NCI-H524 (cell line): ENCODE measurements around the gene OR51B6.
"Not testable (repeated sequence)": the region's sequence is repeated elsewhere in the genome, so short reads cannot be mapped to it uniquely, and the experiment has no call there.

Experiments
- DNase-seq, 2 experiments: peaks; one replicate each; lab custom pipeline; 2025; lab: John Stamatoyannopoulos, UW

OR51B6 gene

GRCh38 chr11:5351208-5351607 lies at the start of gene OR51B6:
Gene OR51B6 (plus strand): TSS chr11:5351508. CDS start chr11:5351508, 0 bp downstream.
- no peak for DNase-seq

- no peak for DNase-seq
These were observed 49.5 kb upstream of the OR51B6 start, which contains the start of gene OR51B4 for GRCh38 chr11:5301846-5302245. Gene OR51B4 (minus strand): TSS chr11:5301946. CDS start chr11:5301946, 0 bp downstream.

GRCh38 chr11:5303626-5304025 lies 47.7 kb upstream of the OR51B6 start:
- DNase-seq, result no peak

- no peak for DNase-seq
These were observed 47.3 kb upstream of the OR51B6 start for GRCh38 chr11:5304046-5304445.

GRCh38 chr11:5307256-5308019 lies 43.9 kb upstream of the OR51B6 start:
- no peak for DNase-seq

GRCh38 chr11:5310423-5310822 lies 40.9 kb upstream of the OR51B6 start:
- DNase-seq, result no peak

- not testable (repeated sequence) for DNase-seq
These were observed 37.8 kb upstream of the OR51B6 start for GRCh38 chr11:5313326-5314023.

- DNase-seq, result no peak
These were observed 34.0 kb upstream of the OR51B6 start for GRCh38 chr11:5317292-5317691.

- DNase-seq, result no peak
These were observed 27.1 kb upstream of the OR51B6 start, which contains the start of gene OR51B2 for GRCh38 chr11:5324197-5324596. Gene OR51B2 (minus strand): TSS chr11:5324297. CDS start chr11:5324297, 0 bp downstream.

GRCh38 chr11:5335170-5335569 lies 16.1 kb upstream of the OR51B6 start:
- DNase-seq, result no peak

GRCh38 chr11:5336331-5336730 lies 15.0 kb upstream of the OR51B6 start:
- DNase-seq, result no peak

GRCh38 chr11:5337253-5337652 lies 14.1 kb upstream of the OR51B6 start:
- DNase-seq, result not testable (repeated sequence)

- no peak for DNase-seq
These were observed 11.5 kb upstream of the OR51B6 start for GRCh38 chr11:5339771-5340322.

GRCh38 chr11:5343474-5344335 lies 7.6 kb upstream of the OR51B6 start, which contains the start of gene OR51B5:
Gene OR51B5 (minus strand): TSS chr11:5343524. CDS start chr11:5343524, 0 bp downstream.
- no peak for DNase-seq

- DNase-seq, result no peak
These were observed 5.5 kb upstream of the OR51B6 start for GRCh38 chr11:5345831-5346230.

- no peak for DNase-seq
These were observed 2.6 kb upstream of the OR51B6 start for GRCh38 chr11:5348551-5349194.

GRCh38 chr11:5349550-5349949 lies 1.8 kb upstream of the OR51B6 start:
- DNase-seq, result no peak

- DNase-seq, result not testable (repeated sequence)
These were observed 4.7 kb downstream of the OR51B6 start for GRCh38 chr11:5356031-5356430.

GRCh38 chr11:5362017-5362625 lies 10.8 kb downstream of the OR51B6 start:
- DNase-seq, result no peak

GRCh38 chr11:5363679-5364078 lies 12.4 kb downstream of the OR51B6 start:
- no peak for DNase-seq

GRCh38 chr11:5364214-5364613 lies 12.9 kb downstream of the OR51B6 start:
- no peak for DNase-seq
